ENCODE measurements around the gene AFF2. TPM values are rescaled to one million over a fixed set of nuclear protein-coding genes. Genes with fewer than 3 reads are reported as not detected.

AFF2 gene
- total and polyA plus RNA-seq, 2 donors from 2014 or later, result 0.09 to 5.7 TPM

GRCh38 chrX:148540114-148540513, 39.7 kb downstream of the AFF2 start:
- no peak overlapping the region for H3K9ac ChIP-seq (ENCODE audit: low read length in 3 of 3)
- no peaks in the 10 kb centered on the region for H3K4me1 ChIP-seq (ENCODE audit: control insufficient read depth in 2 of 3, insufficient read depth in 2 of 3, low read depth in 1 of 3, low read length in 3 of 3)
- FAIRE-seq, result no peak
- intact Hi-C loops (cut with DNase I), result no loop called here
- no peaks in the 10 kb centered on the region for H3K36me3 ChIP-seq (ENCODE audit: control insufficient read depth in 2 of 3, insufficient read depth in 3 of 3, low read length in 3 of 3)
- H3K27ac ChIP-seq (ENCODE audit: low read depth in 2 of 2, low read length in 2 of 2), result no peak overlapping the region
- no peak for TF ChIP-seq CTCF (IDR thresholded peaks at IDR 0.05; ENCODE audit: borderline replicate concordance, extremely low read depth, insufficient read depth)
- DNase-seq, result no peak
- no peaks in the 10 kb centered on the region for H3K9me3 ChIP-seq (ENCODE audit: control insufficient read depth in 2 of 3, insufficient read depth in 1 of 3, low read length in 3 of 3)
- no peaks in the 10 kb centered on the region for H3K27me3 ChIP-seq (ENCODE audit: control insufficient read depth, insufficient read depth, low read length)
- H3K4me3 ChIP-seq (ENCODE audit: low read length in 3 of 3), result no peak overlapping the region

- no peaks in the 10 kb centered on the region for H3K36me3 ChIP-seq (ENCODE audit: control insufficient read depth in 2 of 3, insufficient read depth in 3 of 3, low read length in 3 of 3)
- H3K9ac ChIP-seq (ENCODE audit: low read length in 3 of 3), result no peak overlapping the region
- no peak overlapping the region for H3K4me3 ChIP-seq (ENCODE audit: low read length in 3 of 3)
- H3K4me1 ChIP-seq (ENCODE audit: control insufficient read depth in 2 of 3, insufficient read depth in 2 of 3, low read depth in 1 of 3, low read length in 3 of 3), result no peaks in the 10 kb centered on the region
- intact Hi-C loops (cut with DNase I), result no loop called here
- H3K27ac ChIP-seq (ENCODE audit: low read depth in 2 of 2, low read length in 2 of 2), result no peak overlapping the region
- DNase-seq (no peak), FAIRE-seq (no peak)
- no peaks in the 10 kb centered on the region for H3K27me3 ChIP-seq (ENCODE audit: control insufficient read depth, insufficient read depth, low read length)
- no peaks in the 10 kb centered on the region for H3K9me3 ChIP-seq (ENCODE audit: control insufficient read depth in 2 of 3, insufficient read depth in 1 of 3, low read length in 3 of 3)
- no peak for TF ChIP-seq CTCF (IDR thresholded peaks at IDR 0.05; ENCODE audit: borderline replicate concordance, extremely low read depth, insufficient read depth)
These were observed 40.5 kb downstream of the AFF2 start for GRCh38 chrX:148540671-148541583.

- Histone ChIP-seq H3K9me3 (ENCODE audit: control insufficient read depth in 2 of 3, insufficient read depth in 1 of 3, low read length in 3 of 3) (no peaks in the 10 kb centered on the region), H3K4me3 (ENCODE audit: low read length in 3 of 3) (no peak overlapping the region), H3K4me1 (ENCODE audit: control insufficient read depth in 2 of 3, insufficient read depth in 2 of 3, low read depth in 1 of 3, low read length in 3 of 3) (no peaks in the 10 kb centered on the region), H3K9ac (ENCODE audit: low read length in 3 of 3) (no peak overlapping the region), H3K36me3 (ENCODE audit: control insufficient read depth in 2 of 3, insufficient read depth in 3 of 3, low read length in 3 of 3) (no peaks in the 10 kb centered on the region), H3K27ac (ENCODE audit: low read depth in 2 of 2, low read length in 2 of 2) (no peak overlapping the region), H3K27me3 (ENCODE audit: control insufficient read depth, insufficient read depth, low read length) (no peaks in the 10 kb centered on the region)
- DNase-seq, result no peak
- TF ChIP-seq CTCF (IDR thresholded peaks at IDR 0.05; ENCODE audit: borderline replicate concordance, extremely low read depth, insufficient read depth), result no peak
- intact Hi-C loops (cut with DNase I), result no loop called here
- FAIRE-seq, result no peak
These were observed 41.1 kb downstream of the AFF2 start for GRCh38 chrX:148541584-148541940.
